Mesothelial cell of epicardium (in vitro differentiated cells): ENCODE measurements around the gene FSTL5. TPM values are rescaled to one million over a fixed set of nuclear protein-coding genes. Genes with fewer than 3 reads are reported as not detected.

ENCODE experiments used
- DNase-seq, 2 experiments: peaks; one replicate each; pipeline ENCODE4 v3.0.0; 2021; ENCODE audit warnings: low spot score in 2 of 2; ENCODE audit not compliant: unreplicated experiment in 2 of 2
- H3K27ac Mint-ChIP-seq: 2 replicates; pipeline ENCODE4 v1.8.0; 2021; ENCODE audit warnings: mixed read lengths
- H3K27me3 Mint-ChIP-seq: 2 replicates; pipeline ENCODE4 v1.8.0; 2021; ENCODE audit warnings: low read depth, mixed read lengths
- H3K36me3 Mint-ChIP-seq: 2 replicates; pipeline ENCODE4 v1.8.0; 2021; ENCODE audit warnings: mixed read lengths
- H3K4me1 Mint-ChIP-seq: 2 replicates; pipeline ENCODE4 v1.8.0; 2021; ENCODE audit warnings: mixed read lengths
- H3K4me3 Mint-ChIP-seq: 2 replicates; pipeline ENCODE4 v1.8.0; 2021; ENCODE audit warnings: mild to moderate bottlenecking, moderate library complexity, mixed read lengths
- H3K9me3 Mint-ChIP-seq: 2 replicates; pipeline ENCODE4 v1.8.0; 2021; ENCODE audit warnings: mixed read lengths
- CTCF ChIP-seq: fragments of 200-600 bp; sonication (generic); IDR thresholded peaks from one replicate; pipeline ENCODE4 v1.5.0; 2021; ENCODE audit warnings: antibody characterized with exemption; ENCODE audit not compliant: unreplicated experiment
- total RNA-seq: library from RNA; stranded (reverse); gene quantifications from 3 replicates; pipeline ENCODE4 v1.2.1, GENCODE V29; 2021

The FSTL5 gene
- total RNA-seq, 1 donor from 2014 or later: 0.04 TPM

GRCh38 chr4:161343569-161343950, 820.2 kb downstream of the FSTL5 start:
- no peak for TF ChIP-seq CTCF
- Mint-ChIP-seq H3K27ac (no peak overlapping the region), H3K9me3 (peaks cover 7% of the 10 kb centered on the region), H3K36me3 (no peaks in the 10 kb centered on the region), H3K4me1 (no peaks in the 10 kb centered on the region), H3K4me3 (no peak overlapping the region), H3K27me3 (no peaks in the 10 kb centered on the region)
- DNase-seq: no peak

- Mint-ChIP-seq H3K4me1 (no peaks in the 10 kb centered on the region), H3K4me3 (no peak overlapping the region), H3K27ac (no peak overlapping the region), H3K36me3 (no peaks in the 10 kb centered on the region), H3K27me3 (no peaks in the 10 kb centered on the region), H3K9me3 (peaks cover 2% of the 10 kb centered on the region)
- no peak for DNase-seq
- no peak for TF ChIP-seq CTCF
Observed at GRCh38 chr4:161342881-161343568, 820.8 kb downstream of the FSTL5 start.

- Mint-ChIP-seq H3K27ac (no peak overlapping the region), H3K36me3 (no peaks in the 10 kb centered on the region), H3K27me3 (no peaks in the 10 kb centered on the region), H3K9me3 (no peaks in the 10 kb centered on the region), H3K4me1 (peaks cover 1% of the 10 kb centered on the region), H3K4me3 (no peak overlapping the region)
- no peak for TF ChIP-seq CTCF
- DNase-seq: no peak
Observed at GRCh38 chr4:161336621-161337020, 827.2 kb downstream of the FSTL5 start.

GRCh38 chr4:161336016-161336530, 827.7 kb downstream of the FSTL5 start:
- Mint-ChIP-seq H3K27ac (no peak overlapping the region), H3K27me3 (no peaks in the 10 kb centered on the region), H3K36me3 (no peaks in the 10 kb centered on the region), H3K9me3 (no peaks in the 10 kb centered on the region), H3K4me1 (peaks cover 1% of the 10 kb centered on the region), H3K4me3 (no peak overlapping the region)
- no peak for TF ChIP-seq CTCF
- DNase-seq: no peak
